SK-N-SH (cell line): ENCODE measurements around the gene ZFHX3. TPM values are rescaled to one million over a fixed set of nuclear protein-coding genes. Genes with fewer than 3 reads are reported as not detected.
A peak's percentile ranks its signal among the peaks of the same experiment; 100 is the strongest.

Source experiments
- CTCF ChIA-PET: fragments of 300-600, 350-600 bp; formaldehyde crosslinking; extraction: SDS; loops from one replicate; lab custom pipeline; 2021; lab: Yijun Ruan, JAX
- POLR2A ChIA-PET: fragments of 350-600 bp; sonication (Branson Sonifier 250); formaldehyde crosslinking; extraction: SDS; loops from one replicate; lab custom pipeline; 2020; ENCODE audit warnings: antibody characterized with exemption, inconsistent platforms; lab: Yijun Ruan, JAX
- DNase-seq: peaks from one replicate; pipeline ENCODE4 v3.0.0; 2012
- H2AFZ ChIP-seq: fragments of 200-600 bp; sonication (generic); 2 replicates; pipeline ENCODE4 v1.8.1; 2016; ENCODE audit warnings: antibody characterized with exemption, mild to moderate bottlenecking, low read depth
- H3F3A ChIP-seq: fragments of 200-600 bp; sonication (generic); replicated peaks from 2 replicates; pipeline ENCODE3; 2016; ENCODE audit warnings: antibody characterized with exemption, mild to moderate bottlenecking; ENCODE audit not compliant: insufficient read depth
- H3K27ac ChIP-seq, 2 experiments: fragments of 200-500 bp in 1 of 2; fragments of 200-600 bp in 1 of 2; sonication (Bioruptor generic) in 1 of 2; sonication (generic), shearing (Covaris generic) in 1 of 2; 2 replicates each; pipeline versions ENCODE4 v1.5.1 to v1.6.1; 2014 to 2016; ENCODE audit warnings: low read depth in 2 of 2, inconsistent platforms in 1 of 2, low read length in 1 of 2, mild to moderate bottlenecking in 1 of 2, mixed read lengths in 1 of 2
- H3K27me3 ChIP-seq: fragments of 200-600 bp; sonication (generic), shearing (Covaris generic); 2 replicates; pipeline ENCODE4 v1.6.1; 2016; ENCODE audit warnings: mixed run types; ENCODE audit not compliant: insufficient read depth
- H3K36me3 ChIP-seq, 2 experiments: fragments of 200-500 bp in 1 of 2; fragments of 200-600 bp in 1 of 2; sonication (Bioruptor generic) in 1 of 2; sonication (generic) in 1 of 2; replicated peaks in 1 of 2; 2 replicates each; pipeline versions ENCODE3 to v1.5.1; 2014 to 2016; ENCODE audit warnings: low read length in 1 of 2, mild to moderate bottlenecking in 1 of 2; ENCODE audit not compliant: insufficient read depth in 2 of 2, control insufficient read depth in 1 of 2
- H3K4me1 ChIP-seq, 2 experiments: fragments of 200-500 bp in 1 of 2; fragments of 200-600 bp in 1 of 2; sonication (Bioruptor generic) in 1 of 2; sonication (generic), shearing (Covaris generic) in 1 of 2; 2 replicates each; pipeline versions ENCODE4 v1.5.1 to v1.6.1; 2014 to 2016; ENCODE audit warnings: low read depth in 1 of 2, low read length in 1 of 2, mixed run types in 1 of 2; ENCODE audit not compliant: insufficient read depth in 2 of 2, control insufficient read depth in 1 of 2
- H3K4me2 ChIP-seq: fragments of 200-600 bp; sonication (generic), shearing (Covaris generic); 2 replicates; pipeline ENCODE4 v1.6.1; 2017; ENCODE audit warnings: mixed run types
- H3K4me3 ChIP-seq, 2 experiments: fragments of 200-500 bp in 1 of 2; fragments of 200-600 bp in 1 of 2; sonication (Bioruptor generic) in 1 of 2; sonication (generic), shearing (Covaris generic) in 1 of 2; 2 replicates each; pipeline versions ENCODE4 v1.5.1 to v1.8.1; 2014 to 2016; ENCODE audit warnings: low read depth in 2 of 2, inconsistent platforms in 1 of 2, low read length in 1 of 2, mild to moderate bottlenecking in 1 of 2, mixed read lengths in 1 of 2, moderate library complexity in 1 of 2
- H3K79me2 ChIP-seq: fragments of 200-600 bp; sonication (generic); 2 replicates; pipeline ENCODE4 v1.8.1; 2017; ENCODE audit warnings: mild to moderate bottlenecking; ENCODE audit not compliant: insufficient read depth
- H3K9ac ChIP-seq: fragments of 200-600 bp; sonication (generic); 2 replicates; pipeline ENCODE4 v1.6.1; 2017; ENCODE audit warnings: mixed run types
- H3K9me2 ChIP-seq: fragments of 200-600 bp; sonication (generic); 2 replicates; pipeline ENCODE4 v1.6.1; 2017; ENCODE audit warnings: mixed run types
- H3K9me3 ChIP-seq: fragments of 200-600 bp; sonication (generic); 2 replicates; pipeline ENCODE4 v1.6.1; 2017; ENCODE audit warnings: mixed run types, mild to moderate bottlenecking, moderate library complexity
- H4K20me1 ChIP-seq: fragments of 200-600 bp; sonication (generic); 2 replicates; pipeline ENCODE4 v1.6.1; 2017; ENCODE audit warnings: mild to moderate bottlenecking, mixed run types; ENCODE audit not compliant: insufficient read depth
- CHD2 ChIP-seq: fragments of 150-350 bp; IDR thresholded peaks from 2 replicates; pipeline ENCODE4 v1.6.1; 2018; ENCODE audit warnings: low read length; ENCODE audit not compliant: partially characterized antibody
- EP300 ChIP-seq, 2 experiments: IDR thresholded peaks; 2 replicates each; pipeline versions ENCODE4 v1.4.0 to v1.6.1; 2012; ENCODE audit warnings: borderline replicate concordance in 1 of 2, low read depth in 1 of 2, low read length in 1 of 2
- GABPA ChIP-seq: IDR thresholded peaks from 2 replicates; pipeline ENCODE4 v1.4.0; 2012; ENCODE audit warnings: low read depth, mild to moderate bottlenecking
- GATA2 ChIP-seq: sonication (generic); formaldehyde crosslinking; IDR thresholded peaks from 2 replicates; pipeline ENCODE4 v1.5.0; 2020; ENCODE audit warnings: mild to moderate bottlenecking, missing genetic modification reagents
- JUND ChIP-seq: IDR thresholded peaks from 2 replicates; pipeline ENCODE4 v1.4.0; 2012
- MEF2A ChIP-seq: IDR thresholded peaks from 2 replicates; pipeline ENCODE4 v1.4.0; 2012; ENCODE audit warnings: low read depth, borderline replicate concordance
- MXI1 ChIP-seq: IDR thresholded peaks from 2 replicates; pipeline ENCODE4 v1.6.1; 2012; ENCODE audit warnings: mild to moderate bottlenecking, low read depth, low read length, improper control_type of control experiment
- POLR2AphosphoS5 ChIP-seq: IDR thresholded peaks from 2 replicates; pipeline ENCODE4 v1.6.1; 2012; ENCODE audit warnings: low read depth, low read length
- TAF1 ChIP-seq: IDR thresholded peaks from 2 replicates; pipeline ENCODE4 v1.6.1; 2012; ENCODE audit warnings: low read depth, mild to moderate bottlenecking, low read length, moderate library complexity, borderline replicate concordance
- TCF12 ChIP-seq: IDR thresholded peaks from 2 replicates; pipeline ENCODE4 v1.4.0; 2012
- TEAD4 ChIP-seq: IDR thresholded peaks from 2 replicates; pipeline ENCODE4 v1.4.0; 2012; ENCODE audit warnings: mild to moderate bottlenecking, borderline replicate concordance; ENCODE audit not compliant: insufficient read depth
- YY1 ChIP-seq: IDR thresholded peaks from 2 replicates; pipeline ENCODE4 v1.4.0; 2012; ENCODE audit warnings: low read depth, mild to moderate bottlenecking
- whole genome bisulfite sequencing: methylation state at CpG from one replicate; pipeline ENCODE4 v1.1.6; 2017; ENCODE audit warnings: low lambda C conversion rate; 5-methylcytosine and 5-hydroxymethylcytosine counted together
- polyA plus RNA-seq, 3 experiments: library from polyadenylated mRNA; depleted of rRNA; stranded (reverse); fragments of >200 nt; gene quantifications; 2 replicates each; pipeline ENCODE4 v1.2.3, GENCODE V29; 2012
- TF ChIP-seq, protein P1 (sequence below): IDR thresholded peaks from 2 replicates; pipeline ENCODE4 v1.4.0; 2012; ENCODE audit warnings: low read depth, borderline replicate concordance
- TF ChIP-seq, protein P2 (sequence below): IDR thresholded peaks from 2 replicates; pipeline ENCODE4 v1.4.0; 2012; ENCODE audit warnings: low read depth
- TF ChIP-seq, protein P3 (sequence below): IDR thresholded peaks from 2 replicates; pipeline ENCODE4 v1.6.1; 2012; ENCODE audit warnings: mild to moderate bottlenecking, low read depth, low read length, moderate library complexity
- TF ChIP-seq, protein P4 (sequence below): fragments of 200-600 bp; sonication (generic); IDR thresholded peaks from 2 replicates; pipeline ENCODE4 v1.6.1; 2017; ENCODE audit warnings: antibody characterized with exemption, mild to moderate bottlenecking, moderate library complexity

ZFHX3 gene
- polyA plus RNA-seq, 1 of the 3 experiments (the other 2 are of a cell fraction), result 2.0 TPM

DNA sequence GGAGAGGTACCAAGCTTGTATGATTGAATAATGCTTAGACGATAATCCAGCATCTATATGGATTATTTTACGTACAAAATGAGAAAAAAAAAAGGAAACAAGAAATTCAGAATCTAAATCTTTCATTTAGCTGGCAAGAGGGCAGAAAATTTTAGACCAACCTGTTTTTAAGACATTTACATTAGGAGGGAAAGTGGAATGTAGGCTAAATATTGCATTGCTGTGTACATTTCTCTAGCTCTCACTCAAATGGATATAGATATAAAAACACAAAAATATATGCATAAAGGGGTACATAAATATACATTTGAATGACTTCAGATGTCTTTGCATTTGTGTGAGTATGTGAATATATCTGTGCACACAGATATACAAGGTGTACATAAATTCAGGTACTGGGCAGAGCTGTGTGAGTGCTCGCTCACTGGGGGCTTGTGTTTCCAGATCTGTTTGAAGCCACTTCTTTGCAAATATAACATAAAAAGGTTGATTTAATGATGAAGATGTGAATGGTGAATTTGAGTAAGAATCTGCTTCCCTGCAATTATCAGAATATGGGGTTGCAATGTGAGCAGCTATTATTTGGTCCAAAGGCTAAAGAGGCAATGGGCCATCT lies 14.2 kb upstream of the ZFHX3 start:
- peaks cover 0 to 22% of the 10 kb centered on the region in 2 experiments; a peak in 2 of 4 replicates for H3K4me1 ChIP-seq
- H3K9me2 ChIP-seq, result no peaks in the 10 kb centered on the region
- H3K4me3 ChIP-seq, result peak overlapping the region; percentile 33 to 46; a peak in 2 of 4 replicates
- POLR2A ChIA-PET, result interaction anchor here (0.8 to 1.8 kb wide), 3 partner anchors 9 to 122 kb away, joined by 3 to 7 read pairs (median 3); no protein-coding TSS in a partner anchor
- peak overlapping the region; percentile 81; the same call in 1 of the 2 replicates for H3K9ac ChIP-seq
- CTCF ChIA-PET, result interaction anchor here (0.7 to 2.3 kb wide), 9 partner anchors 8 to 944 kb away, joined by 3 to 7 read pairs (median 3); no protein-coding TSS in a partner anchor
- WGBS, result 90% methylated on average over 3 of the region's 3 CpGs
- H3K27me3 ChIP-seq, result no peaks in the 10 kb centered on the region
- DNase-seq, result no peak
- no peak overlapping the region for H3K27ac ChIP-seq
- peak overlapping the region; percentile 78 for H3K4me2 ChIP-seq
- peaks cover 43% of the 10 kb centered on the region for H3K79me2 ChIP-seq
- no peaks in the 10 kb centered on the region for H3K9me3 ChIP-seq
- no peaks in the 10 kb centered on the region for H4K20me1 ChIP-seq
- TF ChIP-seq MEF2A, result no peak
- TF ChIP-seq CHD2, result no peak
- no peak for TF ChIP-seq GATA2 (CRISPR knock-in tag)
- TF ChIP-seq JUND, result no peak
- no peak for TF ChIP-seq EP300 (IDR thresholded peaks at IDR 0.05; ENCODE audit: borderline replicate concordance in 1 of 2, low read depth in 1 of 2, low read length in 1 of 2)
- TF ChIP-seq POLR2AphosphoS5, result no peak
- TF ChIP-seq GABPA, result no peak
- TF ChIP-seq MXI1, result no peak
- no peak for TF ChIP-seq TCF12
- TF ChIP-seq, protein P1, sequence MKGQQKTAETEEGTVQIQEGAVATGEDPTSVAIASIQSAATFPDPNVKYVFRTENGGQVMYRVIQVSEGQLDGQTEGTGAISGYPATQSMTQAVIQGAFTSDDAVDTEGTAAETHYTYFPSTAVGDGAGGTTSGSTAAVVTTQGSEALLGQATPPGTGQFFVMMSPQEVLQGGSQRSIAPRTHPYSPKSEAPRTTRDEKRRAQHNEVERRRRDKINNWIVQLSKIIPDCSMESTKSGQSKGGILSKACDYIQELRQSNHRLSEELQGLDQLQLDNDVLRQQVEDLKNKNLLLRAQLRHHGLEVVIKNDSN, result no peak
- TF ChIP-seq, protein P2, sequence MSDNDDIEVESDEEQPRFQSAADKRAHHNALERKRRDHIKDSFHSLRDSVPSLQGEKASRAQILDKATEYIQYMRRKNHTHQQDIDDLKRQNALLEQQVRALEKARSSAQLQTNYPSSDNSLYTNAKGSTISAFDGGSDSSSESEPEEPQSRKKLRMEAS, result no peak
- no peak for TF ChIP-seq TEAD4
- TF ChIP-seq TAF1, result no peak
- TF ChIP-seq YY1, result no peak
- TF ChIP-seq, protein P3, sequence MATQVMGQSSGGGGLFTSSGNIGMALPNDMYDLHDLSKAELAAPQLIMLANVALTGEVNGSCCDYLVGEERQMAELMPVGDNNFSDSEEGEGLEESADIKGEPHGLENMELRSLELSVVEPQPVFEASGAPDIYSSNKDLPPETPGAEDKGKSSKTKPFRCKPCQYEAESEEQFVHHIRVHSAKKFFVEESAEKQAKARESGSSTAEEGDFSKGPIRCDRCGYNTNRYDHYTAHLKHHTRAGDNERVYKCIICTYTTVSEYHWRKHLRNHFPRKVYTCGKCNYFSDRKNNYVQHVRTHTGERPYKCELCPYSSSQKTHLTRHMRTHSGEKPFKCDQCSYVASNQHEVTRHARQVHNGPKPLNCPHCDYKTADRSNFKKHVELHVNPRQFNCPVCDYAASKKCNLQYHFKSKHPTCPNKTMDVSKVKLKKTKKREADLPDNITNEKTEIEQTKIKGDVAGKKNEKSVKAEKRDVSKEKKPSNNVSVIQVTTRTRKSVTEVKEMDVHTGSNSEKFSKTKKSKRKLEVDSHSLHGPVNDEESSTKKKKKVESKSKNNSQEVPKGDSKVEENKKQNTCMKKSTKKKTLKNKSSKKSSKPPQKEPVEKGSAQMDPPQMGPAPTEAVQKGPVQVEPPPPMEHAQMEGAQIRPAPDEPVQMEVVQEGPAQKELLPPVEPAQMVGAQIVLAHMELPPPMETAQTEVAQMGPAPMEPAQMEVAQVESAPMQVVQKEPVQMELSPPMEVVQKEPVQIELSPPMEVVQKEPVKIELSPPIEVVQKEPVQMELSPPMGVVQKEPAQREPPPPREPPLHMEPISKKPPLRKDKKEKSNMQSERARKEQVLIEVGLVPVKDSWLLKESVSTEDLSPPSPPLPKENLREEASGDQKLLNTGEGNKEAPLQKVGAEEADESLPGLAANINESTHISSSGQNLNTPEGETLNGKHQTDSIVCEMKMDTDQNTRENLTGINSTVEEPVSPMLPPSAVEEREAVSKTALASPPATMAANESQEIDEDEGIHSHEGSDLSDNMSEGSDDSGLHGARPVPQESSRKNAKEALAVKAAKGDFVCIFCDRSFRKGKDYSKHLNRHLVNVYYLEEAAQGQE, result no peak
- TF ChIP-seq, protein P4, sequence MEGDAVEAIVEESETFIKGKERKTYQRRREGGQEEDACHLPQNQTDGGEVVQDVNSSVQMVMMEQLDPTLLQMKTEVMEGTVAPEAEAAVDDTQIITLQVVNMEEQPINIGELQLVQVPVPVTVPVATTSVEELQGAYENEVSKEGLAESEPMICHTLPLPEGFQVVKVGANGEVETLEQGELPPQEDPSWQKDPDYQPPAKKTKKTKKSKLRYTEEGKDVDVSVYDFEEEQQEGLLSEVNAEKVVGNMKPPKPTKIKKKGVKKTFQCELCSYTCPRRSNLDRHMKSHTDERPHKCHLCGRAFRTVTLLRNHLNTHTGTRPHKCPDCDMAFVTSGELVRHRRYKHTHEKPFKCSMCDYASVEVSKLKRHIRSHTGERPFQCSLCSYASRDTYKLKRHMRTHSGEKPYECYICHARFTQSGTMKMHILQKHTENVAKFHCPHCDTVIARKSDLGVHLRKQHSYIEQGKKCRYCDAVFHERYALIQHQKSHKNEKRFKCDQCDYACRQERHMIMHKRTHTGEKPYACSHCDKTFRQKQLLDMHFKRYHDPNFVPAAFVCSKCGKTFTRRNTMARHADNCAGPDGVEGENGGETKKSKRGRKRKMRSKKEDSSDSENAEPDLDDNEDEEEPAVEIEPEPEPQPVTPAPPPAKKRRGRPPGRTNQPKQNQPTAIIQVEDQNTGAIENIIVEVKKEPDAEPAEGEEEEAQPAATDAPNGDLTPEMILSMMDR, result no peak
- H3K36me3 ChIP-seq, result no peaks in the 10 kb centered on the region
- peak overlapping the region; percentile 32; the same call in 1 of the 2 replicates for H2AFZ ChIP-seq
- H3F3A ChIP-seq, result no peaks in the 10 kb centered on the region
